Right cardiac atrium (tissue), 5 donors: ENCODE results near the gene PKD1L1. TPM values are rescaled to one million over a fixed set of nuclear protein-coding genes. Genes with fewer than 3 reads are reported as not detected.

Experiments used
- ATAC-seq, 2 donors: fragments of 200-7000 bp; cut with Tn5 transposase; one replicate each; pipeline versions ENCODE4 v1.8.0 to v1.9.1; 2020; ENCODE audit warnings: moderate library complexity in 2 of 2, mild to moderate bottlenecking in 1 of 2
- DNase-seq, 3 donors: peaks; one replicate each; pipeline ENCODE4 v3.0.0-alpha.2; 2020
- H3K27ac ChIP-seq: one replicate; pipeline ENCODE4 v1.5.1; 2013; ENCODE audit warnings: mild to moderate bottlenecking, low read length, control low read depth, moderate library complexity
- H3K27me3 ChIP-seq: one replicate; pipeline ENCODE4 v1.6.1; 2013; ENCODE audit not compliant: control insufficient read depth, insufficient read depth
- H3K4me1 ChIP-seq: one replicate; pipeline ENCODE4 v1.6.1; 2013; ENCODE audit warnings: low read length; ENCODE audit not compliant: control insufficient read depth, insufficient read depth
- H3K4me3 ChIP-seq: one replicate; pipeline ENCODE4 v1.5.1; 2013; ENCODE audit warnings: low read length, control low read depth
- H3K9me3 ChIP-seq: one replicate; pipeline ENCODE4 v1.6.1; 2013; ENCODE audit warnings: low read length; ENCODE audit not compliant: control insufficient read depth
- WGBS: extraction: QIAGEN DNeasy Blood & Tissue Kit; methylation state at CpG from one replicate; pipeline ENCODE4 v1.1.7; 2013; 5-methylcytosine and 5-hydroxymethylcytosine counted together
- intact Hi-C, 4 donors: fragments of 100-400 bp; cut with DNase I; formaldehyde crosslinking; loops; one replicate each; pipeline versions ENCODE4 v1.11.0 to v1.14.0; 2022 to 2023
- polyA plus RNA-seq: library from polyadenylated mRNA; stranded (reverse); fragments of 200-250 nt; gene quantifications from one replicate; pipeline ENCODE4 v1.2.3, GENCODE V29; 2013
- total RNA-seq, 4 donors: library from RNA; stranded (reverse); fragmentation: NEBNext Ultra II Directional; extraction: Animal tissue kit (Norgen Biotek cat#: 25700); gene quantifications; one replicate each; pipeline ENCODE4 v1.2.1, GENCODE V29; 2021
- donor health status: healthy with polysubstance abuse.
- donor health status: DM: no; HTN: yes; CAD: no.
- donor health status: DM: no; HTN: no; CAD: no.
- donor health status: DM: no; HTN: yes; CAD: no; lungs with severe emphysema.
- donor health status: DM: yes; HTN: yes; CAD: no.

The PKD1L1 gene
- total and polyA plus RNA-seq, 5 donors = 0.79 to 1.5 (median 0.82) TPM

DNA sequence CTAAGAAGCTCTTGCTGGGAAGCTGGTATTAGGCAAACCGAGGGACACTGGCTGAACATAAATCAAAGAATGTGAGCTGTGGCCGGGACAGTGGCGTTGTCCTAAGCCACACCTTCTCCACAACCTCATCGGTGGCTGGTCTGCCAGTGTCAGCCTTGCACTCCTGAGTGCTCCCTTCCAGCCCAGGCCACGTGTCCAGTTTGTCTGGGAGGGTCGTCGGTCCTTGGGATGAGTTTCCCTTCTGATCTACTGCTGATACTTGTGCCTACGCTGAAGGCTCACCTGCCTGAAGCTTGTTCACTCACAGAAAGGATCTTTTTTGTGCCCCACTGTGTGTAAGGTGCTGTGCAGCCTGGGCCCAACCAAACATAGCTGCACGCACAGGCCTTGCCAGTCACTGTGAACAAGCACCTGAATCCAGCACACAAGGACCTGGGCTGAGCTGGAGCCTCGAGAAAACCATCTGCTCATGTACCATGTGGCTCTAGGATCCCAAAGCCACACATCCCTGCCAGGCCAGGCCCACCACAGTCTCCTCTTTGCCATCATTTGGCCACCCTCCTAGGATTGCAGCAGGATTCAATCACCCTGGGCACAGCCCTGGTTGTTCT lies 116.1 kb downstream of the PKD1L1 start:
- H3K27me3 ChIP-seq = no peaks in the 10 kb centered on the region
- intact Hi-C loops = no loop called here
- ATAC-seq (no peak), DNase-seq (no peak)
- H3K27ac ChIP-seq = no peak overlapping the region
- H3K4me3 ChIP-seq = no peak overlapping the region
- no peaks in the 10 kb centered on the region for H3K9me3 ChIP-seq
- no peaks in the 10 kb centered on the region for H3K4me1 ChIP-seq
- 93% methylated on average over 10 of the region's 10 CpGs for WGBS

DNA sequence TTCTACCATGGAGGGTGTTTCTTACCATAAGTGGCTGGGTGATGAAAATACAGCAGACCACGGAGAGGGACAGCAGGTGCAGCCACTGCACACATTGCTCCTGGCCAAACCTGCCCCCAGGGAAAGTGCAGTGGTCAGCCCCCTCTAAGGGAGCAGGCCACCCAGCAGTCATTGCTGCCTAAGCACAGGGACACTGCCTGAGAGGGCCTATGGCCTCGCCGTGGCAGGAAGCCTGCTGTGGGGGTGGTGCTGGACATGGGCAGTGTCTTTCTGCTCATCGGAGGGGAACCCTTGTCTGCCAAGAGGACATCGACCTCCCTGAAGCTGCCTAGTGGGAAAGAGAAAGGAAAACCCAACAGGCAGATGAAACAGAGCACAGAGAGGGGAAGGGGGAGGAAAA lies 118.3 kb downstream of the PKD1L1 start:
- DNase-seq (peak in 1 of 3 donors; percentile 41), ATAC-seq (no peak)
- intact Hi-C loops = no loop called here
- H3K27ac ChIP-seq = no peak overlapping the region
- H3K27me3 ChIP-seq = no peaks in the 10 kb centered on the region
- no peaks in the 10 kb centered on the region for H3K4me1 ChIP-seq
- H3K4me3 ChIP-seq = no peak overlapping the region
- no peaks in the 10 kb centered on the region for H3K9me3 ChIP-seq
- WGBS = 63% methylated on average over 5 of the region's 5 CpGs

DNA sequence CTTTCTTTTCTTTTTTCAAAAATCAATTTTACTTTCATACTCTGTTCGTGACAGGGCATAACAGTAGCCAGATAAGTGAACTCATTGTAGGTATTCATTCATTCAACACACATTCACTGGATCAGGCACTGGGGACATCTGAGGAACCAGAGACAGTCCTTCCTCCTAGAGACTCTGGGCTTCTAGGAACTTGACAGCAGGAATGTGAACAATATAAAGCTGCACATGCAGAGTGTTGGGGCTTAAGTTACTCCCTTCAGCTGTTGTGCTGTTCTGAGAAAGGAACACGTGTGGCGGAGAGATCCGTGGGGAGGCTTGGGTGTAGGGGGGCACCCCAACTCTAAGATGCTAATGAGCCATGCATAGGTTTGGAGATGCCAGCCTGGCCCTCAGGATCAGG lies 120.4 kb downstream of the PKD1L1 start:
- 77% methylated on average over 4 of the region's 4 CpGs for WGBS
- intact Hi-C loops = no loop called here
- no peak for ATAC-seq
- H3K4me3 ChIP-seq = no peak overlapping the region
- no peak overlapping the region for H3K27ac ChIP-seq
- DNase-seq = no peak
- H3K9me3 ChIP-seq = no peaks in the 10 kb centered on the region
- no peaks in the 10 kb centered on the region for H3K27me3 ChIP-seq
- no peaks in the 10 kb centered on the region for H3K4me1 ChIP-seq

DNA sequence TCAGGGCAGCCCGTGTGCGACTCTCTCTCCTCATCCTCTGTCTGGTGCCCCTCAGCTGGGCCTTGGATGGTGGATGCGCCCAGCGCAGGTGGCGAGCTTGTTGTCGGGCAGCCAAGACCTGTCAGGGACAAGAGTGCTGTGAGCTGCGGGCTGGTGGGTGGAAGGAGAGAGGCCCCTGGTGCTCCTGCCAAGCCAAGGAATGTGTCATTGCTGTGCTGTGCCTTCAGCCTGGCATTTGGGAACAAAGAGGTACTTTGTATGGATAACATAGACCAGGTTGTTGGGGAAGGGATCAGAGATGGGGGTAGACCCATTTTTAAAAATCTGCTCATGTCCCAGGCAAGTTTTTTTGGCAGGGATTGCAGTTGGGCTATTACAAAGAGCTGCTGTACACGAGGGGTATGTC lies 120.9 kb downstream of the PKD1L1 start:
- WGBS = 81% methylated on average over 8 of the region's 8 CpGs
- Histone ChIP-seq H3K9me3 (no peaks in the 10 kb centered on the region), H3K4me3 (no peak overlapping the region), H3K4me1 (no peaks in the 10 kb centered on the region), H3K27ac (no peak overlapping the region), H3K27me3 (no peaks in the 10 kb centered on the region)
- ATAC-seq = peak; percentile 29 to 62
- intact Hi-C loops = no loop called here
- DNase-seq = peak in 2 of 3 donors; percentile 51 to 57

DNA sequence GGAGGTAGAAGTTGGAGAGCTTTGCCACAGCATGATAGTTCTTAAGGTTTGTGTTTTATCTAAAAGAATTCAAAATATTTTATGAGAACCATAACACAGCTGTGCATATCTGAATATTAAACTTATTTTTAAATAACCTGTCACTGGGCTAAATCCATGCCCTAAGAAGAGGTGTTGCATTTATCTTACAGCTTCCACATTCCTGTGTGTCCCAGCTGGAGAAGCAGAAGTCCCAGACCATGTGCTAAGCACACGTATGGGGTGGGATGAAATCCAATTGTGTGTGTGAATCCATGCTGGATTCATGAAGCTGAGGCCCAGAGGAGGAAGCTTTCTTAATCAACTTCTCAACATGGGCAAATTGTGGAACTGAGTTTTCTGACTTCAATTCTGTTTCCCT lies 121.5 kb downstream of the PKD1L1 start:
- no peak for ATAC-seq
- Histone ChIP-seq H3K4me3 (no peak overlapping the region), H3K4me1 (no peaks in the 10 kb centered on the region), H3K27ac (no peak overlapping the region), H3K9me3 (no peaks in the 10 kb centered on the region), H3K27me3 (no peaks in the 10 kb centered on the region)
- intact Hi-C loops = no loop called here
- 59% methylated on average over 1 of the region's 1 CpG for WGBS
- DNase-seq = no peak

DNA sequence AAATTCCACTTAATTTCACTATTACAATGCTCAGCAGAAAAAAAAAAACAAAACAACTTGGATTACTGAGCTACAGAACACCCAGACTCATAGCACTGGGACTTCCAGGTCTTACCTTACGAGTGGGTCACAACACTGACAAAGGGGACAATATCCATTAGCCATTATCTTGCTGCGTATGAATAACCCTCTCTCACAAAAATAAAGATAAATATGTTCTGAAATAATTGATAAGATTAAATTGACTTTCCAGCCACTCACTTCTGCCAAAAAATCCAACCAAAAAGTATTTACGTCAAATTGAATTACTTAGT lies 128.7 kb downstream of the PKD1L1 start:
- no peak for DNase-seq
- Histone ChIP-seq H3K27me3 (no peaks in the 10 kb centered on the region), H3K4me3 (no peak overlapping the region), H3K27ac (no peak overlapping the region), H3K9me3 (no peaks in the 10 kb centered on the region), H3K4me1 (peaks cover 4% of the 10 kb centered on the region)
- ATAC-seq = no peak
- 89% methylated on average over 3 of the region's 3 CpGs for WGBS
- intact Hi-C loops = loop anchor here (5.0 to 10.0 kb wide), 5 partner anchors 375 to 555 kb away; no protein-coding TSS in a partner anchor

DNA sequence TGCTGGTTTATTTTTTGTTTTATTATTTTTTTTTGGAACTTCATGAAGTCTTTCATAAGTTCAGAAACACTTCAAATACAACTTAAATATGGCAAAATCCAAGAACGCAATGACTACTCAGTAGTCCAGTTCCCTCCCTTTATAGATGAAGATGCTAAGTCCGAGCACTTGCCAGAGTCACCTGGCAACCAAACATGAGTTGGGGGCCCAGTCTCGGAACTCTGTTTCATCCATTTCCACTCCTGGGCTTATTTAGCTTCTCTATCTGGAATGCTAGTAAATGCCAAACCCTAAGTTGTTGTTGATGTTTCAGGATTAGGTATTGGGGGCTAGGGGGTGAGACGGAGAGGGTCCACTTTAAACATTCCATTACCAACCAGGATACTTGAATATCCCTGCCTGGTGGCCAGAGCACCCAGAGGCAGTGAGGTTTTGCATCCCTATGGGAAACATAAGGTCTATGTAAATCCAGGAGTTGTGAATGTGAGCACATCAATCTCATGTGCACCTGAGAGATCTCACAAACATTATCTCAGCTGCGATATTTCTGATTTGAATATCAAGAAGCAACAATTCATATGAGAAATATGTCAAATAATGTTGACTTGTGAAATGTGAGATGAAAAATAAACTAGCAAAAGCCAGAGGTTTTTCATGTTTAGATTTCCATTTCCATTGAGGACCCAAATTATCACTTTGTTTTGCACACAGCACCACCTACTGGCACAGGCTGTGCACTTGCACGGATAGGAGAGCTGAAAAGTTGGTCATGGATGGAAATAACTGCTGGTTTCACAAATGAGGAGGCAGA lies 129.3 kb downstream of the PKD1L1 start:
- intact Hi-C loops = loop anchor here (5.0 to 10.0 kb wide), 5 partner anchors 374 to 554 kb away; no protein-coding TSS in a partner anchor
- DNase-seq (peak; percentile 65 to 89 (median 75)), ATAC-seq (peak; percentile 46 to 68)
- H3K4me3 ChIP-seq = no peak overlapping the region
- H3K4me1 ChIP-seq = peaks cover 4% of the 10 kb centered on the region
- no peaks in the 10 kb centered on the region for H3K9me3 ChIP-seq
- 53% methylated on average over 6 of the region's 6 CpGs for WGBS
- H3K27me3 ChIP-seq = no peaks in the 10 kb centered on the region
- H3K27ac ChIP-seq = no peak overlapping the region

DNA sequence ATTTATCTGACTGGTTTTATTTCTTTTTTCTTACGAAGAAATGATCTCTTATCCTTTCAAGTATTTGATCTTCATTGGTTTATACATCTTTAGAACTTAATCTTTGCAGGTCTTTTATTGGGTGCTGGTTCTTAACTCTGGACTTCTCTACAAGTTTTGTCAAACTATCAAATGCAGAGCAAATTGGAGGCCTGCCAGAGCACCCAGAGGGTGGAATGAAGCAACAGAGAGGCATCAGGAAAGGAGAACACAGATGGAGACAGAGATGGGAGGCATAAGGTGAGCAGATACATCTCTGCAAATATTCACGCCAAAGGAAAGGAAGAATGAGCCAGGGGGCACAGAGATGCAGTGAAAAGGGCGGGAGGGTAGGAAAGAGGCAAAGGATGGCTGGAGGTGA lies 130.3 kb downstream of the PKD1L1 start:
- DNase-seq (peak in 1 of 3 donors; percentile 64), ATAC-seq (no peak)
- Histone ChIP-seq H3K4me3 (no peak overlapping the region), H3K4me1 (peaks cover 4% of the 10 kb centered on the region), H3K27ac (no peak overlapping the region), H3K9me3 (no peaks in the 10 kb centered on the region), H3K27me3 (no peaks in the 10 kb centered on the region)
- 94% methylated on average over 3 of the region's 3 CpGs for WGBS
- intact Hi-C loops = loop anchor here (5.0 to 10.0 kb wide), 5 partner anchors 373 to 553 kb away; no protein-coding TSS in a partner anchor

DNA sequence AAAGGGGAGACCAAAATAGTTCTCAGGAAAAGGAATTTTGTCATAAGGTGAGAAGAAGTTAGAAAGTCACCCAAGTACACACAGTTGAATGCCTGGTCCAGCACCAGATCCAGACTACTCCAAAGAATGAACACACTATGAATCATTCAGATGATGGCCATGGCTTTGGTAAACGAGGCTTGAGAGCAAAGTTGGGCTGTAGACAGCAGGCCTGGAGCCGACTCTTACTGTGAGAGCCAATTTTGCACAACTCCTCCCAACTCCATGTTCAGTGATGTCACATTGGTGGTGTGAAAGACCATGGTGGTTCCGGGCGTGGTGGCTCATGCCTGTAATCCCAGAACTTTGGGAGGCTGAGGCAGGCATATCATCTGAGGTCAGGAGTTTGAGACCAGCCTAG lies 131.6 kb downstream of the PKD1L1 start:
- peak; percentile 74 to 76 for ATAC-seq
- peak; percentile 64 to 75 (median 69) for DNase-seq
- 72% methylated on average over 4 of the region's 4 CpGs for WGBS
- no peak overlapping the region for H3K27ac ChIP-seq
- intact Hi-C loops = loop anchor here (5.0 to 10.0 kb wide), 5 partner anchors 372 to 552 kb away; no protein-coding TSS in a partner anchor
- no peaks in the 10 kb centered on the region for H3K27me3 ChIP-seq
- H3K4me3 ChIP-seq = no peak overlapping the region
- H3K4me1 ChIP-seq = peaks cover 4% of the 10 kb centered on the region
- no peaks in the 10 kb centered on the region for H3K9me3 ChIP-seq

DNA sequence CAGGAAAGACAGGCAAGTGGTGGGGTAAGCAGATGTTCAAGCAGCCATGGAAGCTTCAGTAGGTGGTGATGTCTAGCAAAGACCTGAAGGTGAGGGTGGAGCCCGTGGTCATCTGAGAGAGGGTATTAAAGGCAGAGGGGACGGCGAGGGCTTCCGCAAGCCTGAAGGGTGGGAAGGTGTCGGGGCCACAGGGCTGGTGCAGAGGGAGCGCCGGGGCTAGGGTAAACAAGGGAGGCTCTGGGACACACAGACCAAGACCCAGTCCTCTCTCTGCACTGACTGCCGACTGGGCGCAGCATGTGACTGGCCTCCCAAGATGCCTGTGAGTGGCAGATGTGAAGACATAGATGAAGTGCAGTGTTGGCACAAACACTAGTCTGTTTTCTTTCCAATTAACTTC lies 132.4 kb downstream of the PKD1L1 start:
- intact Hi-C loops = loop anchor here (5.0 to 10.0 kb wide), 5 partner anchors 371 to 551 kb away; no protein-coding TSS in a partner anchor
- Histone ChIP-seq H3K4me1 (peaks cover 4% of the 10 kb centered on the region), H3K27me3 (no peaks in the 10 kb centered on the region), H3K9me3 (no peaks in the 10 kb centered on the region), H3K27ac (no peak overlapping the region), H3K4me3 (no peak overlapping the region)
- ATAC-seq (no peak), DNase-seq (no peak)
- 93% methylated on average over 9 of the region's 9 CpGs for WGBS

DNA sequence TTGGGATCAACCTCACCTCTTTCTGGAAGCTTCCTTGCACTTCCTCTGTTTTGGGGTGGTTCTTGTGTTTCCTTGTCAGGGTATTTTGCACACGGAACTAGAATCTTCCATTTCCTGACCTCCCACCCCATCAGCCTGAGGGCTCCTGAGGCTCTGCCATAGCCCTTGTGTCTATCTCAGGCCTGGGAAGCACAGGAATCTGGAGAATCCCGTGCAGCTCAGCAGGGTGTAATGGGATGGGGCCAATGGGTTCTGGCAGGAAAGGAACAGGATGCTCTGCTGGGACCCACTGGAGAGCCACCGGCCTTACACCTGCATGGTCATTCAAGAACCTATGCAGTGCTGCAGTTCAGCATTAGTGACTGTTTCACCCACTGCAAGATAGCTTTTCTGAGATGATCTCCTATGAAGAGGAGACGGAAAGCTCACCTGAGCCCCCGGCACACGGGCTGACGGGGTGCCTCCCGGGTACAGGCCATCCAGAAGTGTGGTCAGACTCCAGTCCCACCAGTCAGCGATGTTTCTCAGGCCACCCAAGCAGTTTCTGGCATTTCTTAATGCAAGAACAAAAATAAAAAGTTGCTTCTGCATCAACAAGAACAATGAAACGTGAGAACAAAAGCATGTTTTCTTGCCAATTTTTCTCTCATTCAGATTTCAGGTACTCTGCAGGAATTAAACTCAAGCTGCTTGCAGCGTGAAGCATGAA lies 133.2 kb downstream of the PKD1L1 start:
- no peak for DNase-seq
- Histone ChIP-seq H3K4me1 (peaks cover 4% of the 10 kb centered on the region), H3K9me3 (no peaks in the 10 kb centered on the region), H3K4me3 (no peak overlapping the region), H3K27ac (no peak overlapping the region), H3K27me3 (no peaks in the 10 kb centered on the region)
- intact Hi-C loops = loop anchor here (5.0 to 10.0 kb wide), 5 partner anchors 370 to 550 kb away; no protein-coding TSS in a partner anchor
- WGBS = 72% methylated on average over 11 of the region's 11 CpGs
- no peak for ATAC-seq
